Ovary (tissue), 9 donors: ENCODE results near the gene POLN. TPM values are rescaled to one million over a fixed set of nuclear protein-coding genes. Genes with fewer than 3 reads are reported as not detected.

Experiments
- DNase-seq, 5 donors: peaks; one replicate each; pipeline ENCODE4 v3.0.0-alpha.2; 2019 to 2020
- H3K27ac ChIP-seq, 2 donors: fragments of 200-600 bp; one replicate each; pipeline versions ENCODE4 v1.5.1 to v1.8.0; 2019 to 2022
- H3K27me3 ChIP-seq: fragments of 200-600 bp; one replicate; pipeline ENCODE4 v1.8.0; 2022
- H3K36me3 ChIP-seq: fragments of 200-600 bp; sonication (generic); one replicate; pipeline ENCODE4 v1.5.1; 2019
- H3K4me1 ChIP-seq: one replicate; pipeline ENCODE4 v1.8.1; 2013; ENCODE audit warnings: mild to moderate bottlenecking, moderate library complexity; ENCODE audit not compliant: insufficient read depth
- H3K4me3 ChIP-seq: fragments of 200-600 bp; sonication (generic); one replicate; pipeline ENCODE4 v1.5.1; 2017
- H3K9me3 ChIP-seq, 2 donors: fragments of 200-600 bp in 1 of 2; sonication (generic) in 1 of 2; one replicate each; pipeline versions ENCODE4 v1.5.1 to v1.8.1; 2013 to 2019; ENCODE audit warnings: mild to moderate bottlenecking in 1 of 2, moderate library complexity in 1 of 2
- EP300 ChIP-seq: sonication (generic); formaldehyde crosslinking; IDR thresholded peaks from one replicate; pipeline ENCODE4 v1.6.1; 2017; ENCODE audit warnings: antibody characterized with exemption
- POLR2A ChIP-seq: fragments of 450-650 bp; IDR thresholded peaks from one replicate; pipeline ENCODE4 v1.6.1; 2017; ENCODE audit warnings: antibody characterized with exemption, mild to moderate bottlenecking, moderate library complexity
- WGBS, 3 donors: extraction: QIAGEN DNeasy Blood & Tissue Kit in 1 of 3; methylation state at CpG; one replicate each; pipeline versions ENCODE4 v1.1.5 to v1.1.7; 2013 to 2017; 5-methylcytosine and 5-hydroxymethylcytosine counted together
- intact Hi-C, 4 donors: fragments of 100-400 bp; cut with DNase I; formaldehyde crosslinking; loops; one replicate each; pipeline versions ENCODE4 v1.11.0 to v1.15.1; 2022 to 2023
- polyA plus RNA-seq, 2 donors: library from polyadenylated mRNA; stranded (reverse); fragments of 200-250 nt in 1 of 2; fragments of 350-450 nt in 1 of 2; fragmentation: Illumina TruSeq in 1 of 2; extraction: RNeasy Lipid Tissue Mini Kit (QIAGEN cat#74804) in 1 of 2; gene quantifications; one replicate each; pipeline ENCODE4 v1.2.3, GENCODE V29; 2013 to 2014
- total RNA-seq, 7 donors: library from RNA; depleted of rRNA in 2 of 7; stranded (reverse); fragments of >200 nt in 2 of 7; fragmentation: NEBNext Ultra II Directional in 3 of 7; extraction: Animal tissue kit (Norgen Biotek cat#: 25700) in 3 of 7; gene quantifications; one replicate each; pipeline versions ENCODE4 v1.1.0 to v1.2.4, GENCODE V29; 2016 to 2023
- TF ChIP-seq, protein P1 (sequence below), 3 donors: fragments of 450-650 bp in 2 of 3; fragments of 200-600 bp in 1 of 3; IDR thresholded peaks; one replicate each; pipeline versions ENCODE4 v1.5.1 to v1.8.0; 2016 to 2022; ENCODE audit warnings: antibody characterized with exemption in 3 of 3, mild to moderate bottlenecking in 1 of 3
- donor health status: DM: no; HTN: no; CAD: no; lungs with moderate emphysema.
- donor health status: DM: no; HTN: no; CAD: no.
- donor health status: Bipolar disorder and iron deficiency.
- donor health status: DM: yes; HTN: yes; CAD: no.
- donor health status: DM: no; HTN: no; CAD: no.
- donor health status: DM: yes; HTN: yes; CAD: no.

Gene POLN
- total and polyA plus RNA-seq, 9 donors: 0.95 to 11.4 (median 3.1) TPM

DNA sequence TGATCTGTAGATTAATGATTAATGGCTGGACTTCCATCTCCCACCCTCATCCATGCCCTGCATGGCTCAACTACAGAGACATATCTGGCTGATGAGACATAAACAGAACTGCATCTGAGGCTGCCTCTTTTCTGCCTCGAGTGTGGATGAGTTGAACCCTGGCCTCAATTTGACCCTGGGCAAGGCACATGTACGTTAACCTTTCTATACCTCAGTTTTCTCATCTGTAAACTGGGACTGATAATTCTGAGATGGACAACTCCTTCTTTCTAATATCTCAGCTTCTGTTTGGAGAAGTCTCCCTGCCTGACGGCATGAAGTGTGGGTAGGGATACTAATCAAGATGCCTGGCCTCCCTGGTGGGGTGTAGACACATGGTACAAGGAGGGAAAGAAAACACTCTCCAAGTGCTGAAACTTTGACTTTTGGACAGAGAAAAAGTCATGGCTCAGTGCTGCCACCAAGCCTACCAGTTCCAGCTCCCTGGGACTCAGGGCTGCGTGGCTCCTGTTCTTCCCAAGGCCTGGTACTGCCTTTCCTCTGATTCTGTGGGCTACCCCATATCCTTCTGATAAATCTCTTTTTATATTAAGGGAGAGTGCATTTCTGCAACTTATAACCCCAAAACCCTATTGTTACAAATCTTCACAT, 64.4 kb downstream of the POLN start:
- intact Hi-C loops: no loop called here
- Histone ChIP-seq H3K36me3 (no peaks in the 10 kb centered on the region), H3K27ac (no peak overlapping the region), H3K27me3 (no peaks in the 10 kb centered on the region), H3K4me1 (no peaks in the 10 kb centered on the region), H3K9me3 (no peaks in the 10 kb centered on the region), H3K4me3 (no peak overlapping the region)
- DNase-seq: no peak
- TF ChIP-seq EP300: no peak
- TF ChIP-seq POLR2A: no peak
- TF ChIP-seq, protein P1, sequence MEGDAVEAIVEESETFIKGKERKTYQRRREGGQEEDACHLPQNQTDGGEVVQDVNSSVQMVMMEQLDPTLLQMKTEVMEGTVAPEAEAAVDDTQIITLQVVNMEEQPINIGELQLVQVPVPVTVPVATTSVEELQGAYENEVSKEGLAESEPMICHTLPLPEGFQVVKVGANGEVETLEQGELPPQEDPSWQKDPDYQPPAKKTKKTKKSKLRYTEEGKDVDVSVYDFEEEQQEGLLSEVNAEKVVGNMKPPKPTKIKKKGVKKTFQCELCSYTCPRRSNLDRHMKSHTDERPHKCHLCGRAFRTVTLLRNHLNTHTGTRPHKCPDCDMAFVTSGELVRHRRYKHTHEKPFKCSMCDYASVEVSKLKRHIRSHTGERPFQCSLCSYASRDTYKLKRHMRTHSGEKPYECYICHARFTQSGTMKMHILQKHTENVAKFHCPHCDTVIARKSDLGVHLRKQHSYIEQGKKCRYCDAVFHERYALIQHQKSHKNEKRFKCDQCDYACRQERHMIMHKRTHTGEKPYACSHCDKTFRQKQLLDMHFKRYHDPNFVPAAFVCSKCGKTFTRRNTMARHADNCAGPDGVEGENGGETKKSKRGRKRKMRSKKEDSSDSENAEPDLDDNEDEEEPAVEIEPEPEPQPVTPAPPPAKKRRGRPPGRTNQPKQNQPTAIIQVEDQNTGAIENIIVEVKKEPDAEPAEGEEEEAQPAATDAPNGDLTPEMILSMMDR (IDR thresholded peaks at IDR 0.05): no peak
- WGBS, 3 donors: 82 to 95% (median 83%) methylated on average over 4 of the region's 4 CpGs

DNA sequence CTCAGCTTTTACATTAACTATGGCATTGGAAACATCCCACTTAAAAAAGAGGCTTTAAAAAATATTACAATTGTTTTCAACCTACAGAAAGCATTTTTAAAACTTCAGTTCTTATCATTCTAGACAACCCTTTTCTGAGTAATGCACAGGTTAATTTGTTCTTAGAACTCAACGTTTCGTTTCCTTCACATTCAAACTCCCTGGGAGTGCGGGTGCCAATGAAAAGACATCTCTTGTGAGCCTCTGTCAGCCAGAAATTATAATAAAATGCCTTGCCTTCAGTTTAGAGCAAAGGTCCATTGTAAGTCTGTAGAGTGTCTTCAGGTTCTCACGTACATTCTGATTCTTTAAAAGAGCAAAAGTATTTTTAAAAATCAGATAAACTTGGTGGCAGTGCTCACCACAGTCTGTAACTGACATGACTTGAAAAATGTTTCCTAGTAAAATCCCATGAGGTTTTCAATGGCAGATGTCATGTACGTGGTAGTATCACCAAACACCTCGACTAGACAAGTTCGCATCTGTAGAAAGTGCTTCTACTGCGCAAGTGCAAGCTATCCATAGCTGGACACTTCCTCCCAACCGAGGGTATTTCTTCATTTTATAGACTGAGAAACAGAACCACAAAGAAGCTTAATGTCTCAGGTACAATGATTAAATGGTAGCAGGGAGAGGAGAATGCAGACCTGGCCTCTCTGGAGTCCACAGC, 65.8 kb downstream of the POLN start:
- Histone ChIP-seq H3K9me3 (no peaks in the 10 kb centered on the region), H3K36me3 (no peaks in the 10 kb centered on the region), H3K4me3 (no peak overlapping the region), H3K27me3 (no peaks in the 10 kb centered on the region), H3K4me1 (no peaks in the 10 kb centered on the region), H3K27ac (no peak overlapping the region)
- DNase-seq: no peak
- TF ChIP-seq EP300 (no peak), POLR2A (no peak)
- TF ChIP-seq, protein P1 (IDR thresholded peaks at IDR 0.05): no peak
- 83 to 89% (median 85%) methylated on average over 9 of the region's 9 CpGs for WGBS, 3 donors
- intact Hi-C loops: no loop called here

DNA sequence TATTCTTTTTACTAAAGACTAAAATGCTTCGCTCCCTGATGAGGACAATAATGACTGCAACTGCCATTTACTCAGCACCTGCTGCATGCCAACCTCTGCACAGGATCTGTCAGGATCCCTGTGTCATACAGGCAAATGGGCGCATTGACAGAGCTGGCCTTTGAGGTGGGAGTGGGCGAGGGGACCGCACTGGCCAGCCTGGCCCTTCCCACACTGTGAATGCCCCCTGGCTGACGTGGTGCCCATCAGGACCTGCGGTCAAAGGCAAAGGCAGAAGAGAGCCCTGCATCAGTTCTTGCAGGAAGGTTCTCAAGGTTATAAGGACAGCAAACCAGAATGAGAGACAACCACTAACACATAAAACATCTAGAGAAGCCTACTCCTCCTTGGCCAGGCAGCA, 67.9 kb downstream of the POLN start:
- Histone ChIP-seq H3K27me3 (no peaks in the 10 kb centered on the region), H3K4me1 (no peaks in the 10 kb centered on the region), H3K27ac (no peak overlapping the region), H3K36me3 (no peaks in the 10 kb centered on the region), H3K9me3 (no peaks in the 10 kb centered on the region), H3K4me3 (no peak overlapping the region)
- 94 to 97% (median 96%) methylated on average over 6 of the region's 6 CpGs for WGBS, 3 donors
- intact Hi-C loops: no loop called here
- DNase-seq: no peak
- TF ChIP-seq POLR2A (no peak), EP300 (no peak)
- TF ChIP-seq, protein P1 (IDR thresholded peaks at IDR 0.05): no peak

DNA sequence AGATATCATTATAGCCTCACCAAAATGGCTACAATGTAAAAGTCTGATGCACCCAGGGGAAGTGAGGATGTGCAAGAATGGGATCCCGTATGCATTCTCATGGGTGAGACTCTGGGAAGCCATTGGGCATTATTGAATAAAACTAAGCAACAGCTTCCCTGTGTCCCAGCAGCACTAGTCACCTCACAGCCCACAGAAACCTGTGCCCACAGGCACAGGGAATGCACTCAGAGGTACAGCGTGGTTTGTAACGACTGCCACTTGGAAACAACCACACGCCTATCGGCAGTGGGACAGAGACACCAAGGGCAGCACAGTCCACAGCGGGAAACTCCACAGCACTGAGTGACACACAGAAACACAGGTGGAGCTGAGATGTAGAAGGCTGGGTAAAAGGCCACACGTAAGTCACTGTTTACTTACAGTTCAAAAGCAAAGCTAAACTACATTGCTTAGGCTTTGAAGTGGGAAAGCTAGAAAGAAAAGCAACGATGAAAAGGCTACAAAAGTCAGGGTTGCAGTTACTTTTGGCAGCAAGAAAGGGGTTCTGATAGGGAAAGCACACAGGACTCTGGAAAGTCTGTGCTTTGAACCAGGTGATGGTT, 69.2 kb downstream of the POLN start:
- intact Hi-C loops: no loop called here
- Histone ChIP-seq H3K27ac (no peak overlapping the region), H3K4me1 (no peaks in the 10 kb centered on the region), H3K36me3 (no peaks in the 10 kb centered on the region), H3K4me3 (no peak overlapping the region), H3K27me3 (no peaks in the 10 kb centered on the region), H3K9me3 (no peaks in the 10 kb centered on the region)
- TF ChIP-seq POLR2A: no peak
- TF ChIP-seq, protein P1 (IDR thresholded peaks at IDR 0.05): no peak
- TF ChIP-seq EP300: no peak
- WGBS, 3 donors: 60 to 78% (median 65%) methylated on average over 8 of the region's 8 CpGs
- no peak for DNase-seq
